NCI-H146 (cell line): ENCODE measurements around the gene STMN1.

Source experiments
- DNase-seq: peaks from one replicate; lab custom pipeline; 2025; lab: John Stamatoyannopoulos, UW

Gene STMN1

GRCh38 chr1:25869909-25870606, 36.2 kb downstream of the STMN1 start:
- DNase-seq, result no peak

- DNase-seq, result no peak
Observed at GRCh38 chr1:25867210-25867991, 38.8 kb downstream of the STMN1 start.

GRCh38 chr1:25866288-25866687, 39.9 kb downstream of the STMN1 start:
- DNase-seq, result no peak

- no peak for DNase-seq
Observed at GRCh38 chr1:25864434-25864833, 41.8 kb downstream of the STMN1 start.

- DNase-seq, result no peak
Observed at GRCh38 chr1:25863486-25864262, 42.5 kb downstream of the STMN1 start.

- no peak for DNase-seq
Observed at GRCh38 chr1:25862785-25863485, 43.3 kb downstream of the STMN1 start.

- DNase-seq, result no peak
Observed at GRCh38 chr1:25861316-25862286, 44.6 kb downstream of the STMN1 start.

GRCh38 chr1:25858906-25859789, 47.1 kb downstream of the STMN1 start, which contains the start of gene AUNIP:
AUNIP (minus strand) TSS chr1:25859457; CDS start chr1:25859357, 100 bp downstream.
- DNase-seq, result peak; percentile 75

- DNase-seq, result no peak
Observed at GRCh38 chr1:25858494-25858893, 47.7 kb downstream of the STMN1 start.

GRCh38 chr1:25856856-25857255, 49.4 kb downstream of the STMN1 start:
- no peak for DNase-seq

GRCh38 chr1:25854554-25854953, 51.7 kb downstream of the STMN1 start:
- no peak for DNase-seq
